Thoracic aorta (tissue), 2 donors: ENCODE results near the gene TTC7B. TPM values are rescaled to one million over a fixed set of nuclear protein-coding genes. Genes with fewer than 3 reads are reported as not detected.

Experiments
- ATAC-seq: fragments of 150-250 bp; one replicate; pipeline ENCODE4 v1.8.0; 2017; ENCODE audit warnings: low read depth; ENCODE audit not compliant: insufficient number of reproducible peaks, low FRiP score
- DNase-seq: peaks from one replicate; pipeline ENCODE4 v3.0.0-alpha.2; 2020; ENCODE audit warnings: low spot score
- H3K27ac ChIP-seq, 2 donors: fragments of 200-600 bp; sonication (generic); 1 replicate in 1 of 2; 2 replicates in 1 of 2; pipeline ENCODE4 v1.5.1; 2016; ENCODE audit warnings: mild to moderate bottlenecking in 2 of 2, moderate library complexity in 2 of 2
- H3K27me3 ChIP-seq: fragments of 200-600 bp; sonication (generic); replicated peaks from 2 replicates; pipeline ENCODE4 v1.6.0; 2016; ENCODE audit warnings: mild to moderate bottlenecking; ENCODE audit not compliant: insufficient read depth
- H3K36me3 ChIP-seq: fragments of 200-600 bp; sonication (generic); one replicate; pipeline ENCODE4 v1.5.1; 2016
- H3K4me1 ChIP-seq, 2 donors: fragments of 200-600 bp; sonication (generic); 1 replicate in 1 of 2; 2 replicates in 1 of 2; pipeline versions ENCODE4 v1.5.1 to v1.6.0; 2016; ENCODE audit warnings: low read depth in 2 of 2, mild to moderate bottlenecking in 1 of 2; ENCODE audit not compliant: control insufficient read depth in 1 of 2
- H3K4me3 ChIP-seq: fragments of 200-600 bp; sonication (generic); 2 replicates; pipeline ENCODE4 v1.5.1; 2016; ENCODE audit warnings: mild to moderate bottlenecking
- H3K9me3 ChIP-seq: fragments of 200-600 bp; sonication (generic); 2 replicates; pipeline ENCODE4 v1.5.1; 2016
- total RNA-seq, 2 donors: library from RNA; depleted of rRNA; stranded (reverse); fragments of >200 nt; gene quantifications; one replicate each; pipeline versions ENCODE4 v1.1.0 to v1.2.3, GENCODE V29; 2016
- TF ChIP-seq, protein P1 (sequence below): fragments of 200-600 bp; sonication (generic); IDR thresholded peaks from one replicate; pipeline ENCODE4 v1.5.1; 2019; ENCODE audit warnings: antibody characterized with exemption

TTC7B gene
- total RNA-seq, 2 donors from 2014 or later, result 38.9 to 56.3 TPM

GRCh38 chr14:90722590-90722989 is 93.6 kb downstream of the TTC7B start:
- H3K27ac ChIP-seq, result no peak overlapping the region
- H3K4me1 ChIP-seq, result peaks cover 0 to 20% of the 10 kb centered on the region in 2 donors
- TF ChIP-seq, protein P1, sequence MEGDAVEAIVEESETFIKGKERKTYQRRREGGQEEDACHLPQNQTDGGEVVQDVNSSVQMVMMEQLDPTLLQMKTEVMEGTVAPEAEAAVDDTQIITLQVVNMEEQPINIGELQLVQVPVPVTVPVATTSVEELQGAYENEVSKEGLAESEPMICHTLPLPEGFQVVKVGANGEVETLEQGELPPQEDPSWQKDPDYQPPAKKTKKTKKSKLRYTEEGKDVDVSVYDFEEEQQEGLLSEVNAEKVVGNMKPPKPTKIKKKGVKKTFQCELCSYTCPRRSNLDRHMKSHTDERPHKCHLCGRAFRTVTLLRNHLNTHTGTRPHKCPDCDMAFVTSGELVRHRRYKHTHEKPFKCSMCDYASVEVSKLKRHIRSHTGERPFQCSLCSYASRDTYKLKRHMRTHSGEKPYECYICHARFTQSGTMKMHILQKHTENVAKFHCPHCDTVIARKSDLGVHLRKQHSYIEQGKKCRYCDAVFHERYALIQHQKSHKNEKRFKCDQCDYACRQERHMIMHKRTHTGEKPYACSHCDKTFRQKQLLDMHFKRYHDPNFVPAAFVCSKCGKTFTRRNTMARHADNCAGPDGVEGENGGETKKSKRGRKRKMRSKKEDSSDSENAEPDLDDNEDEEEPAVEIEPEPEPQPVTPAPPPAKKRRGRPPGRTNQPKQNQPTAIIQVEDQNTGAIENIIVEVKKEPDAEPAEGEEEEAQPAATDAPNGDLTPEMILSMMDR, result no peak
- H3K36me3 ChIP-seq, result no peaks in the 10 kb centered on the region
- no peaks in the 10 kb centered on the region for H3K9me3 ChIP-seq
- ATAC-seq (no peak), DNase-seq (no peak)
- no peaks in the 10 kb centered on the region for H3K27me3 ChIP-seq
- H3K4me3 ChIP-seq, result no peak overlapping the region

DNA sequence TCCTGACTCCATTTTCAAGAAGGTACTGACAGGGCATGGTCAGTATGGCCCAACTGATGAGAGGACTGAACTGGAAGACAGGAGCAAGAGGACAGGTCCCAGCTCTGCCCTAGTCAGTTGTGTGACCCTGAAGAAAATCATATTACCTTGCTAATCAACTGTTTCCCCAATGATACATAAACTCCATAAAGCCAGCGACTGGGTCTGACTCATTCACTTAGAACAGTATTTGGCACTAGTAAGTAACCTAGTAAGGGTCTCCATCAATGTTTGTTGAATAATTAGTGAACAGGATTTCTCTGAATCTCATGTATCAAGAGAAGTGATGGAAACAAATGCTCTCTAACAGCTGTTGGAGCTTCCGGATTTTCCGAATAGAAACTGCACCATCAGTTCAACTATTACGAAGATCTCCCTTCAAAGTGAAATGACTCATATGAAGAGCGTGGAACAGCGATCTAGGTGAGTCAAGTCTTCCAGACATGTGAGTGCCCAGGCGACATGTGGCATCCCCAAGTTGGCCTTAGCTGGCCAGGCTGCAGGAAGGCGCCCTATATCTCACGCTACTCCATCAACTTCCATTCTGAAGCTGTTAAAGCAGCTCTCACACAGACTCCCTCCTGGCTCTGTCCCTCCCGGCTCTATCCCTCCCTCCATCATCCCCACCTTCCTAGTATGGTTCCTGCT is 94.5 kb downstream of the TTC7B start:
- ATAC-seq, result no peak
- TF ChIP-seq, protein P1, result no peak
- H3K4me3 ChIP-seq, result no peak overlapping the region
- no peak for DNase-seq
- no peaks in the 10 kb centered on the region for H3K9me3 ChIP-seq
- peaks cover 0 to 19% of the 10 kb centered on the region in 2 donors for H3K4me1 ChIP-seq
- H3K36me3 ChIP-seq, result no peaks in the 10 kb centered on the region
- H3K27me3 ChIP-seq, result no peaks in the 10 kb centered on the region
- H3K27ac ChIP-seq, result no peak overlapping the region

GRCh38 chr14:90720832-90721231 is 95.4 kb downstream of the TTC7B start:
- no peak for ATAC-seq
- Histone ChIP-seq H3K27me3 (no peaks in the 10 kb centered on the region), H3K36me3 (no peaks in the 10 kb centered on the region), H3K4me1 (peaks cover 0 to 10% of the 10 kb centered on the region in 2 donors), H3K27ac (no peak overlapping the region), H3K9me3 (no peaks in the 10 kb centered on the region), H3K4me3 (no peak overlapping the region)
- no peak for DNase-seq
- TF ChIP-seq, protein P1, result no peak

- DNase-seq (no peak), ATAC-seq (no peak)
- H3K4me3 ChIP-seq, result no peak overlapping the region
- no peaks in the 10 kb centered on the region for H3K36me3 ChIP-seq
- TF ChIP-seq, protein P1, result no peak
- H3K27ac ChIP-seq, result no peak overlapping the region
- H3K9me3 ChIP-seq, result no peaks in the 10 kb centered on the region
- peaks cover 0 to 8% of the 10 kb centered on the region in 2 donors for H3K4me1 ChIP-seq
- no peaks in the 10 kb centered on the region for H3K27me3 ChIP-seq
Observed at GRCh38 chr14:90720336-90720735, 95.9 kb downstream of the TTC7B start.

- no peaks in the 10 kb centered on the region for H3K36me3 ChIP-seq
- H3K9me3 ChIP-seq, result no peaks in the 10 kb centered on the region
- no peak overlapping the region for H3K4me3 ChIP-seq
- no peaks in the 10 kb centered on the region for H3K27me3 ChIP-seq
- ATAC-seq (no peak), DNase-seq (no peak)
- peaks cover 4 to 8% of the 10 kb centered on the region in 2 donors for H3K4me1 ChIP-seq
- H3K27ac ChIP-seq, result no peak overlapping the region
- TF ChIP-seq, protein P1, result no peak
Observed at GRCh38 chr14:90717916-90718315, 98.3 kb downstream of the TTC7B start.
